Activated CD4-positive, CD25-positive, alpha-beta regulatory T cell treated with anti-CD3 and anti-CD28 coated beads, Interleukin-2, amount 50 U/mL, for 16 hours (primary cell): ENCODE measurements around the gene SH3RF2.

ENCODE experiments used
- DNase-seq: peaks from one replicate; pipeline ENCODE4 v3.0.0-alpha.2; 2020; ENCODE audit warnings: low read depth, low spot score

The SH3RF2 gene

GRCh38 chr5:145920542-145921210, 15.7 kb upstream of the SH3RF2 start:
- DNase-seq = no peak

- DNase-seq = no peak
These were observed 15.2 kb upstream of the SH3RF2 start for GRCh38 chr5:145921211-145921610.

GRCh38 chr5:145922059-145922458, 14.3 kb upstream of the SH3RF2 start:
- no peak for DNase-seq

GRCh38 chr5:145923405-145923804, 13.0 kb upstream of the SH3RF2 start:
- DNase-seq = no peak

GRCh38 chr5:145924849-145925248, 11.5 kb upstream of the SH3RF2 start:
- no peak for DNase-seq

- no peak for DNase-seq
These were observed 11.0 kb upstream of the SH3RF2 start for GRCh38 chr5:145925353-145925752.

- DNase-seq = no peak
These were observed 10.6 kb upstream of the SH3RF2 start for GRCh38 chr5:145925803-145926202.

- no peak for DNase-seq
These were observed 4.7 kb upstream of the SH3RF2 start for GRCh38 chr5:145931718-145932117.

- no peak for DNase-seq
These were observed 2.1 kb upstream of the SH3RF2 start for GRCh38 chr5:145934276-145934675.

GRCh38 chr5:145937432-145938250, 1.3 kb downstream of the SH3RF2 start:
- DNase-seq = no peak

GRCh38 chr5:145938776-145939539, 2.6 kb downstream of the SH3RF2 start:
- no peak for DNase-seq

GRCh38 chr5:145939540-145940065, 3.2 kb downstream of the SH3RF2 start:
- no peak for DNase-seq

GRCh38 chr5:145941096-145941447, 4.7 kb downstream of the SH3RF2 start:
- DNase-seq = no peak

GRCh38 chr5:145941448-145942130, 5.2 kb downstream of the SH3RF2 start:
- DNase-seq = no peak

GRCh38 chr5:145942201-145942600, 5.8 kb downstream of the SH3RF2 start:
- DNase-seq = no peak

GRCh38 chr5:145942749-145943148, 6.4 kb downstream of the SH3RF2 start:
- no peak for DNase-seq

GRCh38 chr5:145943674-145944121, 7.3 kb downstream of the SH3RF2 start:
- DNase-seq = no peak

- DNase-seq = no peak
These were observed 8.0 kb downstream of the SH3RF2 start for GRCh38 chr5:145944328-145944727.

- no peak for DNase-seq
These were observed 9.3 kb downstream of the SH3RF2 start for GRCh38 chr5:145945620-145946111.

GRCh38 chr5:145946112-145946861, 9.9 kb downstream of the SH3RF2 start:
- no peak for DNase-seq

GRCh38 chr5:145947581-145947980, 11.2 kb downstream of the SH3RF2 start:
- no peak for DNase-seq
